Measurements from ENCODE around the gene PRELID1. TPM values are rescaled to one million over a fixed set of nuclear protein-coding genes. Genes with fewer than 3 reads are reported as not detected.

PRELID1 gene
- total RNA-seq, 2 donors from 2014 or later = 42.2 to 54.0 TPM

GRCh38 chr5:177333420-177334154, 30.0 kb downstream of the PRELID1 start:
- Histone ChIP-seq H3K36me3 (peaks cover 76% of the 10 kb centered on the region), H3K27ac (no peak overlapping the region), H3K27me3 (replicated peaks; ENCODE audit: insufficient read depth) (no peaks in the 10 kb centered on the region), H3K9me3 (no peaks in the 10 kb centered on the region), H3K4me3 (no peak overlapping the region), H3K4me1 (ENCODE audit: control insufficient read depth in 1 of 2, low read depth in 2 of 2) (no peaks in the 10 kb centered on the region)
- no peak for ATAC-seq (ENCODE audit: insufficient number of reproducible peaks, low FRiP score, low read depth)
- DNase-seq (ENCODE audit: low spot score) = no peak
- TF ChIP-seq, protein P1, sequence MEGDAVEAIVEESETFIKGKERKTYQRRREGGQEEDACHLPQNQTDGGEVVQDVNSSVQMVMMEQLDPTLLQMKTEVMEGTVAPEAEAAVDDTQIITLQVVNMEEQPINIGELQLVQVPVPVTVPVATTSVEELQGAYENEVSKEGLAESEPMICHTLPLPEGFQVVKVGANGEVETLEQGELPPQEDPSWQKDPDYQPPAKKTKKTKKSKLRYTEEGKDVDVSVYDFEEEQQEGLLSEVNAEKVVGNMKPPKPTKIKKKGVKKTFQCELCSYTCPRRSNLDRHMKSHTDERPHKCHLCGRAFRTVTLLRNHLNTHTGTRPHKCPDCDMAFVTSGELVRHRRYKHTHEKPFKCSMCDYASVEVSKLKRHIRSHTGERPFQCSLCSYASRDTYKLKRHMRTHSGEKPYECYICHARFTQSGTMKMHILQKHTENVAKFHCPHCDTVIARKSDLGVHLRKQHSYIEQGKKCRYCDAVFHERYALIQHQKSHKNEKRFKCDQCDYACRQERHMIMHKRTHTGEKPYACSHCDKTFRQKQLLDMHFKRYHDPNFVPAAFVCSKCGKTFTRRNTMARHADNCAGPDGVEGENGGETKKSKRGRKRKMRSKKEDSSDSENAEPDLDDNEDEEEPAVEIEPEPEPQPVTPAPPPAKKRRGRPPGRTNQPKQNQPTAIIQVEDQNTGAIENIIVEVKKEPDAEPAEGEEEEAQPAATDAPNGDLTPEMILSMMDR (IDR thresholded peaks at IDR 0.05) = no peak

DNA sequence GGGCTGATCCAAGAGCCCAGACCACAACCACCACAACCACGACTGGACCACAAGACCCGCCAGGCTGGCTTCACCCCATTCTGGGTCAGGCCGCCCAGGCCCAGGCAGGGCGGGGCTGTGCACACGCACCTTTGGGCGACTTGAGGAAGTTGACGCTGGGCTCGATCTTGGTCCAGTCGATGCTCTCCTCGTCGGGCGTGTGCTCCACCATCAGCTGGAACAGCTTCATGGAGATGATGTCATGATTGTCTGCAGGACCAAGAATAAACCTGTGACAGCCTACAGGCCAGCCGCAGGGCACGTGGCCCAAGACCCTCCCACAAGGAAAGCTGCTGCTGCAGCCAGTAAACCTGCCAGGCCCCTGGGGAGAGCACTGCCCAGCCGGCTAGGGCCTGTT, 30.6 kb downstream of the PRELID1 start:
- Histone ChIP-seq H3K9me3 (no peaks in the 10 kb centered on the region), H3K36me3 (peaks cover 76% of the 10 kb centered on the region), H3K27me3 (replicated peaks; ENCODE audit: insufficient read depth) (no peaks in the 10 kb centered on the region), H3K27ac (no peak overlapping the region), H3K4me3 (no peak overlapping the region), H3K4me1 (ENCODE audit: control insufficient read depth in 1 of 2, low read depth in 2 of 2) (no peaks in the 10 kb centered on the region)
- TF ChIP-seq, protein P1 (IDR thresholded peaks at IDR 0.05) = no peak
- no peak for ATAC-seq (ENCODE audit: insufficient number of reproducible peaks, low FRiP score, low read depth)
- no peak for DNase-seq (ENCODE audit: low spot score)

GRCh38 chr5:177334781-177335700, 31.4 kb downstream of the PRELID1 start:
- ATAC-seq (ENCODE audit: insufficient number of reproducible peaks, low FRiP score, low read depth) = no peak

GRCh38 chr5:177335701-177336065, 32.1 kb downstream of the PRELID1 start:
- TF ChIP-seq, protein P1 (IDR thresholded peaks at IDR 0.05) = no peak
- Histone ChIP-seq H3K36me3 (peaks cover 67% of the 10 kb centered on the region), H3K4me3 (no peak overlapping the region), H3K27ac (no peak overlapping the region), H3K9me3 (no peaks in the 10 kb centered on the region), H3K27me3 (replicated peaks; ENCODE audit: insufficient read depth) (no peaks in the 10 kb centered on the region), H3K4me1 (ENCODE audit: control insufficient read depth in 1 of 2, low read depth in 2 of 2) (no peaks in the 10 kb centered on the region)
- ATAC-seq (ENCODE audit: insufficient number of reproducible peaks, low FRiP score, low read depth) (no peak), DNase-seq (ENCODE audit: low spot score) (no peak)

More at GRCh38 chr5:177334781-177335700, 31.4 kb downstream of the PRELID1 start:
- Histone ChIP-seq H3K4me3 (no peak overlapping the region), H3K9me3 (no peaks in the 10 kb centered on the region), H3K27ac (no peak overlapping the region), H3K36me3 (peaks cover 73% of the 10 kb centered on the region), H3K4me1 (ENCODE audit: control insufficient read depth in 1 of 2, low read depth in 2 of 2) (no peaks in the 10 kb centered on the region), H3K27me3 (replicated peaks; ENCODE audit: insufficient read depth) (no peaks in the 10 kb centered on the region)
- no peak for DNase-seq (ENCODE audit: low spot score)
- TF ChIP-seq, protein P1 (IDR thresholded peaks at IDR 0.05) = no peak

- H3K9me3 ChIP-seq = no peaks in the 10 kb centered on the region
- TF ChIP-seq, protein P1 (IDR thresholded peaks at IDR 0.05) = no peak
- ATAC-seq (ENCODE audit: insufficient number of reproducible peaks, low FRiP score, low read depth) (no peak), DNase-seq (ENCODE audit: low spot score) (no peak)
- H3K4me1 ChIP-seq (ENCODE audit: control insufficient read depth in 1 of 2, low read depth in 2 of 2) = no peaks in the 10 kb centered on the region
- no peak overlapping the region for H3K27ac ChIP-seq
- no peaks in the 10 kb centered on the region for H3K27me3 ChIP-seq (replicated peaks; ENCODE audit: insufficient read depth)
- peaks cover 66% of the 10 kb centered on the region for H3K36me3 ChIP-seq
- H3K4me3 ChIP-seq = no peak overlapping the region
These were observed 32.5 kb downstream of the PRELID1 start for GRCh38 chr5:177336112-177336511.

Measured in thoracic aorta (tissue), 2 donors.